Measurements from ENCODE around the gene CPAMD8.

Gene CPAMD8

GRCh38 chr19:17026706-17027534 is at the start of gene CPAMD8:
TSS of gene CPAMD8 (minus strand) at chr19:17026810. CDS start at chr19:17026642, 168 bp downstream.
- DNase-seq, result no peak

- DNase-seq, result peak in 3 of 4 experiments; percentile 34 to 42 (median 37)
These were observed 49.4 kb upstream of the CPAMD8 start for GRCh38 chr19:17075864-17076542.

- DNase-seq, result peak; percentile 97 to 99 (median 98)
These were observed 48.6 kb upstream of the CPAMD8 start, which contains the start of the genes HAUS8 and MYO9B for GRCh38 chr19:17075035-17075863. TSS of gene HAUS8 (minus strand) at chr19:17075452. CDS start at chr19:17075422, 30 bp downstream. TSS of gene MYO9B (plus strand) at chr19:17075777. CDS start at chr19:17101718, 25,941 bp downstream.

DNA sequence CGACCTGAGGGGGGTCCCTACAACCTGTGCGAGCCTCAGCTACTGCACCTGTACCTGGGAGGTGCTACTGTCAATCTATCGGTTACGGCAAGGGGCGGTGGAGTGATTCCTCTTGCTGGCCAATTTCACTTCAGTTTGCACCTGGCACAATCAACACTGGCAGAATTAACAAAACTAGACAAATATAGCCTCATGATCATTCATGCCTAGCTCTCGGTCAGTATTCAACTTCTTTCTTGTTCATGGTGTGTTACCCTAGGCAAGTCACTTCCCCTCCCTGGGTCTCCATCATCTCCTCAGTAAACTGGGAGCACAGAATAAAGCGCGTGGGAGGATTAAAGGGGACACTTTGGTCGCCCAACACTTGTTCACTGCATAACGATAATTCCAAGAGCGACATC is 48.0 kb upstream of the CPAMD8 start:
- DNase-seq, result no peak

DNA sequence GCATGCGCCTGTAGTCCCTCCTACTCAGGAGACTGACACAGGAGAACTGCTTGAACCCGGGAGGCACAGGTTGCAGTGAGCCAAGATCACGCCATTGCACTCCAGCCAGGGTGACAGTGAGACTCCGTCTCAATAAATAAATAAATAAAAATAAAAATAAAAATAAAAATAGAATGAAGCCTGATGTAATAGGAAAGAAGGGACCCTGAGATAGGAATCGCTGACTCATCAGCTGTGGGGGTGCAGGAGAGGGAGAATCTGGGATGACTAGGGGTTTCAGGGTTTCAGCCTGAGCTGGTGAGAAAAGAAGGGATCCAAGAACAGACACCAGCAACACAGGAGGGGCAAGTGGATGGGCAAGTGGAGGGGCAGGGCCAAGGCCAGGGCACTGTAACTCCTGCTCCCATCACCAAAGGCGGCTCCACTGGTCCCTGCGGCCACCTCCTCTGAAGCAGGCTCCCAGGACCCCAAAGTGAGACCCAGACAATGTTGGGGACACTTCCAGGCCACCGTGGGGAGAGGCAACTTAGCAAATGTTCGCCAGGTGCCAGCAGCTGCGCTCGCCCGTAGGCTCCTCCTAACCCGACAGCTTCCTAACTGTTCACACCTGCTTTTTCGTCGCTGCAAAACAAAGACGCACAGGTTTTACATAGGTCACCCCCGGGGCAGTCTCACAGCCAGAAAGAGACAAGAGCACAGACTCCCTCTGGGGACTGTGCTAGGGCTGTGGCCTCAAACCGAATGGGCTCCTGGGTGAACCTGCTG is 47.4 kb upstream of the CPAMD8 start:
- DNase-seq, result no peak

DNA sequence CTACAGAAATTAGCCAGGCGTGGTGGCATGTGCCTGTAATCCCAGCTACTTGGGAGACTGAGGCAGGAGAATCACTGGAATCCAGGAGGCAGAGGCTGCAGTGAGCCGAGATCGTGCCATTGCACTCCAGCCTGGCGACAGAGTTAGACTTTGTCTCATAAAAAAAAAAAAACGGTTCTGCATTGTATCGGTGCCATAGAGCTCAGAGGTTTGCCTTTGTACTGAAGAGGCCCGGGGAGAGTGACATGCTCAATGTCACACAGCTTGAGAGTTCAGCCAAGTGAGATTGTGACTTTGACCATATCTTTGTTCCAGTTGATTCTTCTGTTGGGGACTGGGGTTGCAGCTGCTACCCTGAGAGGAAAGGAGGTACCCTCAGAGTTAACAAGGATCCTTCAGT is 44.3 kb upstream of the CPAMD8 start:
- no peak for DNase-seq

GRCh38 chr19:17070421-17070820 is 43.8 kb upstream of the CPAMD8 start:
- no peak for DNase-seq

GRCh38 chr19:17069193-17069592 is 42.6 kb upstream of the CPAMD8 start:
- no peak for DNase-seq

DNA sequence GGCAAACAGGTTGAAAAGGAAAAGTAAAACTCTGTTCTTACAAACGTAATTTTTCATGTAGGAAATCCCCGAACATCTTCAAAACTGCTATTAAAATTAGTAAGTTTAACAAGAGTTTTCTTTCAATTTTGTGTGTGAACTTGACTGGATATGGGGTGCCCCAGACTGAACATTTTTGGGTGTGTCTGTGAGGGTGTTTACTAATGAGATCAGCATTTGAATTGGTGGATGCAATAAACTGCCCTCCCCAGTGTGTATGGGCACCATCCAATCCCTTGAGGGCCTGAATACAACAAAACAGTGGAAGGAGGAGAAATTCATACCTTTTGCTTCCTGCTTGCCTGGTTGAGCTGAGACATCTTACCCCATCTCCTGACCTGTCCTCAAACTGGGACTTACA is 36.8 kb upstream of the CPAMD8 start:
- no peak for DNase-seq

- no peak for DNase-seq
These were observed 35.1 kb upstream of the CPAMD8 start for GRCh38 chr19:17061691-17062090.

GRCh38 chr19:17061205-17061604 is 34.6 kb upstream of the CPAMD8 start:
- DNase-seq, result no peak

- no peak for DNase-seq
These were observed 34.2 kb upstream of the CPAMD8 start for GRCh38 chr19:17060802-17061201.

DNA sequence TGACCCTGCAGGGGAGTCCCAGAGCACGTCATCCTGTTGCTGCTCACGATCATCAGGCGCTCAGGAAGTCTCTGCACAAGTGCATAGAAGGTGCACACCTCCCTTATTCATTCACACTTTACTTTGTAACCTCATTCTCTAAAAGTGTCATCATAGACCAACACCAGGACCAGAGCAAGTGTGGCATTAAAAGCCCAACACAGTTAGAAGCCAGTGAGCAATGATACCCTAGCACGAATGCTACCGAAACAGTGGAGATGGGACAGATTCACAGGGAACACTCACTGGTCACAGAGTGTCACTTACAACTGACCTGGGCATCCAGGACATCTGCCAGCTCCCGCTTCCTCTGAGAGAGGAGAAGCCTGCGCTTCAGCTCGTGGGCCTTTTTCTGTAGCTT is 31.6 kb upstream of the CPAMD8 start:
- DNase-seq, result no peak

DNA sequence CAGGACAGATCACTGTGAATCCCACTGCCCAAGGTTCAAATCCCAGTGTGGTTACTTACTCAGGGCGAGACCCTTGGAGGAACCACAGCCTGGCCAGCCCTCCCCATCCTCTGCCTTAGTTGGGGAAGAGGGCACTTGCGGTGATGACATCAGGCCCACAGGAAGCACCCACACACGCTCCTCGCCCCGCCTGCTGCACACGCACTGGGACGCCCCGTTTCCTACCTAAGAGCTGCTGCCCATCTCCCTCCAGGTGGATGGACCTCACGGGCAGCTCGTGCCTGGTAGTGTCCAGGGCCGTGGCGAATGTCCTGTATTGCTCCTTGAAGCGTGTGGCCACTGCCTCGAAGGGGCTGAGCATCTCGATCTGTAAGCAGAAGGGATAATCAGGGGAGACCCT is 29.0 kb upstream of the CPAMD8 start:
- no peak for DNase-seq

DNA sequence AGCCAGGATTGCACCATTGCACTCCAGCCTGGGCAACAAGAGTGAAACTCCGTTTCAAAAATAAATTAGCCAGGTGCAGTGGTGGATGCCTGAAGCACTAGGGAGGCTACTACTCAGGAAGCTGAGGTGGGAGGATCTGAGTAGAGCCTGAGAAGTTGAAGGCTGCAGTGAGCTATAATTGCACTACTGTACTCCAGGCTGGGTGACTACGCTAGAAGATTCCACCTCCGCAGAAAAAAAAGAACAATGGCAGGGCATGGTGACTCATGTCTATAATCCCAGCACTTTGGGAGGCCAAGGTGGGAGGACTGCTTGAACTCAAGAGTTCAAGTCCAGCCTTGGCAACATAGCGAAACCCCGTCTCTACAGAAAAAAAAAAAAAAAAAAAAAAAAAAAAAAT is 28.1 kb upstream of the CPAMD8 start:
- DNase-seq, result no peak

DNA sequence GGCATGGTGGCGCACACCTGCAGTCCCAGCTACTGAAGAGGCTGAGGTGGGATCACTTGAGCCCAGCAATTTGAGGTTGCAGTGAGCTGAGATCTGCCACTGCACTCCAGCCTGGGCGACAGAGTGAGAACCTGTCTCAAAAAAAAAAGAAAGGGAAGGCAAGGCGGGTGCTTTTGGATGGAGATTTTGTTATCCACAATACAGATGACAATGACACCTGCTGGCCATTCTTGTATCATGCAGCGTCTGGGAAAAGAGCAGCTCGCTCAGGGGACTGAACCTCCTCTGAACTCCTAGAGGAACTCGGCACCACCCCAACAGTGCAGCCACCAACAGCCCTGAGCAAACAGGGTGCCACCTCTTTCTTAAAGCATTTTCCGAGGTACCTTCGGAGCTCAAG is 25.8 kb upstream of the CPAMD8 start:
- DNase-seq, result no peak

GRCh38 chr19:17049711-17050280 is 23.2 kb upstream of the CPAMD8 start:
- no peak for DNase-seq

DNA sequence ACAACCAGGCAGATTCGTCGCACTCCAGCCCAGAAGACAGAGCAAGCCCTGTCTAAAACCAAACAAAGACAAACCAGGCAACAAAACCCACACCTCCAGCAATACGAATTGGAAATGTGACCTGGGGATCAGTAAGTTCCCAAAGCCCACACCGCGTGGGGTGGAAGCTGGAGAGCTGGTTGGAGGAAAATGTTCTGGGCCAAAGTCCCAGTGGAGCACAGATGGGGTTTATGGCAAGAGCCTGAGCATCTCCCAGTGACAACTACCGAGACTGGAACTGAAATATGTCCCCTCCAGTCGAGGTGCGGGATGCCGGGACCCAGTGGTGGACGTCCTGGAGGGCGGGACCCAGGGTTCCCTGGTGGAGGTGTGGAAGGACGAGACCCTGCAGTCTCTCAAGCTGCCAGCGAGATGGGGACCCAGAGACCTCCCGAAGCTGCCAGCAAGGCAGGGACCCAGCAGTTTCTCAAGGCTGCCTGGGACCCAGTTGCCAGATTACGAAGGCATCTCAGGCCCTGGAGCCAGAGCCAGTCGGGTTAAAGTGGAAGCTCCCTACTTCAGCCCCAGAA is 22.4 kb upstream of the CPAMD8 start:
- no peak for DNase-seq

- no peak for DNase-seq
These were observed 19.4 kb upstream of the CPAMD8 start for GRCh38 chr19:17045907-17046502.

DNA sequence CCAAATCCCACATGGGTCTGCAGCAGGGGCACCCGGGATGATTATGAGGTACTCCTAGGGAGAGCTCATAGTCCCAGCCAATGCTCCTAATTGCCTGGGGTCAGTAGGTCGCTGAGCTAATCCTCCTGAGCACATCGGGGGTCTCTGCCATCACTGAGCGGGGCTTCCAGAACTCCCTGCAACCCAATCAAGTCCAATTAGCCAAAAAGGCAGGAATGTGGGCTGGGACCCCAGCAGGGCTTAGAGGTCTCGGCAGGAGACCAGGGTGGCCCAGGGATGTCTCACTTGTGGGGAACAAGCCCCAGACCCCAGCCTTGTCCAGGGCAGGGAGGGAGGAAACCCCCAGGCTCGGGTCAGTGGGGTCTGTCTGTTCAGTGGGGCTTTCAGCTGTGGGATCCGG is 17.1 kb upstream of the CPAMD8 start:
- no peak for DNase-seq

GRCh38 chr19:17041976-17042375 is 15.4 kb upstream of the CPAMD8 start:
- DNase-seq, result no peak
